Measurements from ENCODE around the gene AKAP12.

AKAP12 gene

DNA sequence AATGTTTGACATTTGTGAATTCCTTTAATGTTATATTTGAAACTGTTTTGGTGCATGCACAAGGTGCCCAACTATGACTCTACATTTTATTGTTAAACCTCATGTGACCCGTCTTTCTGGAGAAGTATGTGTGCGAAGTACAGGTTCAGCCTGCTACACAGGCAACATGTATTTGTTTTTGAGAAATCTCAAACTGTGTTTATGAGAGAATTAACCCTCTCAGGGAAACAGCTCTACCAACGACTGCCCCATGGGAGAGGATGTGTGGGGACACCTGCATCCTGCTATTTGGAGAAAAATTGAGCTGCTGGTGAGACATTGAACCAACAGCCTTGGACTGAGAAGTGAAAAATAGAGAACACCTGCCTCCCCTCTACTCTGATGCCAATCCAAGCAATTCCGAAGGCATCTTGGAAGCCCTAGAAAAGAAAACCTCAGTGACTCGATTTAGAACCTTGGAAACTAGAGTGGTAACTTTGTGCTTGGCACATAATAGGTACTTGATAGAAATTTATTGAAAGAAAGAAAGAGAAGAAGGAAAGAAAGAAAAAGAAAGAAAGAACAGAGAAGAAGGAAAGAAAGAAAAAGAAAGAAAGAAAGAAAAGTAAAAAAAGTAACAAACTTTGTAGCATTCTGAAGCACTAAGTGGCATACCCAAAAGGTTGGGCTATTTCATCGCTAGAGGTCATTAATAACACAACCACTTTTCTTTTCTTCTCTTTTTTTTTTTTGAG, 2.9 kb upstream of the AKAP12 start:
- no peak for DNase-seq

DNA sequence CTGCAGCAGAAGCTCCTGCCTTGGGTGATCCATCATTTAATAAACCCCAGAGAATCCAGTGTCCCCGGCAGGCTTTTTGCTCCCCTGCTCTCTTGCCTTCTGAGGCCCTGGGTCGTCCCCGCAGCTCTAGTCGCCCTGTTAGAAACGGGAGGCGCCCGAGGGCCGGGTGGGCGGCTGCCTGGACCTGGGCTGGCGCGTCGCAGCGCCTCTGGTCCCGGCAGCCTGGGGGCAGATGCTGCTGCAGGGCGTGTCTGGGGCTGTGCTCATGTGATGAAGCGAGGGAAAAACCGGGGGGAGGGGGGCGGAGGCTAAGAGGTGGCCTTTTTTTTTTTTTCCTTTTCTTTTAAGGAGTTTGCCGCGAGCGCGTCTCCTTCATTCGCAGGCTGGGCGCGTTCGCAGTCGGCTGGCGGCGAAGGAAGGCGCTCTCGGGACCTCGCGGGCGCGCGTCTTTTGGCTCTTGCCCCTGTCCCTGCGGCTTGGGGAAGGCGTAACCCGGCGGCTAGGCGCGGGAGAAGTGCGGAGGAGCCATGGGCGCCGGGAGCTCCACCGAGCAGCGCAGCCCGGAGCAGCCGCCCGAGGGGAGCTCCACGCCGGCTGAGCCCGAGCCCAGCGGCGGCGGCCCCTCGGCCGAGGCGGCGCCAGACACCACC, 394 bp downstream of the AKAP12 start:
- DNase-seq: peak; percentile 77

DNA sequence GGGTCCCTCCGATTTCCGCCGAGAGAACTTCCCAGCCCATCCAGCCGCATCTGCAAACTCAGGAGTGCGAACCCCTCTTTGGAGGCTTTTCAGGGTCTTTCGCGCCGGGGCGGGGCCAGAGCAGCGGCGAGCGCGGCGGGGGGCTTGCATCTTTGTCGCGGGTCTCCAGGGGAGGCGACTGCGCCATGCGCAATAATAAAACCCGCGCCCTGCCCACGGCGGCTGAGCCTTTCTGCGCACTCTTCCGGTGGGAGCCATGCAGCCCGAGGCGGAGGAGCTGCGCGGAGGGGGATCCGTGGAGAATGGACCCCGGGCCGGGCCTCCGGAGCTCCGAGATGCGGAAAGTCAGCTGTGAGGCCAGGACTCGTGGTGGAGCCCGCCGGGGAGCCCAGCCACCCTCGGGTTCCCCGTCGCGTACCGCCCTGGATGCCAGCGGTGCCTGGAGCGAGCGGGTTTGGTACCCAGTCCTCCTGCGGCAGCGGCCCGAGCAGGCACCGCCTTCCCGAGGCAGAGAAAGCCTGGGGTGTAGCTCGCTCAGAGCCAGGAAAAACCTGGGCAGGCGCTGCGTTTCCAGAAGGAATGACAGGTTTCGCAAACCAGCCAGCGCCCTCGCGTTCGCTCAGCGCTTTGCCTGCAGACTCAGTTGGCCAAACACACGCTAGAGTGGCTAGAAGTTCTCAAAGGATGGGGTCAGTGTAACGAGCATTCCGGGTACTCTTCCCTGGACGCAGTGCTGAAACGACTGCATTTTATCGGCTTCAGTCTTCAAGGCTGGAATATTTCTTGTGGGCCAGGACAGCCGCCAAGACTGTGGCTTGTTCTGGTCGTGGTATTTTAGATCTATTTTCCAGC, 1.2 kb downstream of the AKAP12 start:
- DNase-seq: peak; percentile 58

DNA sequence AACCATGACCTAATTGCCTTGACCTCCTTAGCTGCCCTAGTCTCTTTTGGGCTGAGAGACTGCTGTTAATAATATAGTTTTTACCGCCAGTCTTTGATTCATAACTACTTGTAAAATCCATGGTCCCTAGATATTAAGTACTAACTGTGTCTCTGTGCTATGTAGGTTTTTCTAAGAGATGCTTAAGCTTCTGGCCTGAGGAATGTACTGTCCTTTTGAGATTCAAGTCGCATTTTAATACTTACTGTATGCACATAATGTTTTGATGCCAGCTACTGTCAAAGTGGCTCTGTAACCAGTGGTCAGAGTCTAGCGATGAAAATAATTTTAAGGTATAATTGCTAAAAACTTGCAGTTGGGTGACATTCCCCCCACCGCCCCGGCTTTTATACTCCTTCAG, 2.1 kb downstream of the AKAP12 start:
- no peak for DNase-seq

DNA sequence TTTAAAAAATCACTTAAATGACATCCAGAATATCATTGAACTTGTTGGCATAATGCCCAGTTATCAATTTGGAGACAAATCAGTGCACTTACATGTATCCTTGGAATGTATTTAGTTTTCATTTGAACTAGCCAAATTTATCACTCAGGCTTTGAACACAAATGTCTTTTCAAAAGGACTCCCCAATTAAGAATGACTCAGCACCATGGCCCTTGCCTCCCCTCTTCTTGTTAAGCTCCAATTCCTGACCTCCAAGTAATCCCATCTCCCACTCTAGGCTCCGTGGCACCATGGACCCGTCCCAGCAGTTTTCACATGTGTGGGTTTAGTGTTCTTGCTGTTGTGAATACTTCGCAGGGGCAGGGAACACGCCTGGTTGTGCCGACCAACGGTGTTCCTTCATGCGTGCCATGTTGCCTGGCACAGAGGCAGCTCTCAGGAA, 2.7 kb downstream of the AKAP12 start:
- DNase-seq: no peak

DNA sequence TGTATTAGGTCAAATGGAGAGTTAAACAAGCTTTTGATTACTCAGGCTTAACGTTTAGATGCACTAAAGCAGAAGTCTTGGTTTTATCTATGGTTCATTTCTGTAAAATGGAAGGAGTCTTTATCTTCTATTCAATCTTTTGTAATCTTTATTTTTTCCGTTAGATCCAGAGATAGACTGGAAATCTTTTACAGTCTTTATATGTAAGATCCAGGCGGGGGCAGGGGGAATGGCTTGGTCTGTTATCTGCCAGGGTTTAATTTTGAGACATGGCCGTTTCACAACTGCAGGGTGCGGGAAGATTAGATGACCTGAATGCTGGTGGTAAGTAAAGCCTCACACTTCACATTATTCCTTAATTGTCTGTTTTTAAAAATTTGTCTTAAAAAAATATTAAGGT, 3.7 kb downstream of the AKAP12 start:
- DNase-seq: no peak

DNA sequence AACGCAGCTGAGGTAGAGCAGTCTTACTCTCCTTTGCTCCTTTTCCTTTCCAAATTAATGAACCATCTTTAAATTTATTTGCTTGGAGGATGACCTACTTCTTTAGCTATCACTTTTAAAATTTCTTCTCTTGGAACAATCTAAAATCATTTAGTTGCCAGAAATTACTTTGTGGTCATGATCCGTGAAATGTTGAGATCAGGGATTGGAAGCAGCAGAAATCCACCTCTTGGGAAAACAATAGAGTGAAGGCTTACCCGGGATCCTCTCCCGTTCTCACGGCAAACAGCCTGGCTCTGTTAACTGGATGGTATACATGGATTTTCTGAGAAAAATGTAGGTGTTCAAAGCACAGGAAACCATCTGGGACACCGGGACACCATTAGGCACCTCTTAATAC, 7.7 kb downstream of the AKAP12 start:
- no peak for DNase-seq

DNA sequence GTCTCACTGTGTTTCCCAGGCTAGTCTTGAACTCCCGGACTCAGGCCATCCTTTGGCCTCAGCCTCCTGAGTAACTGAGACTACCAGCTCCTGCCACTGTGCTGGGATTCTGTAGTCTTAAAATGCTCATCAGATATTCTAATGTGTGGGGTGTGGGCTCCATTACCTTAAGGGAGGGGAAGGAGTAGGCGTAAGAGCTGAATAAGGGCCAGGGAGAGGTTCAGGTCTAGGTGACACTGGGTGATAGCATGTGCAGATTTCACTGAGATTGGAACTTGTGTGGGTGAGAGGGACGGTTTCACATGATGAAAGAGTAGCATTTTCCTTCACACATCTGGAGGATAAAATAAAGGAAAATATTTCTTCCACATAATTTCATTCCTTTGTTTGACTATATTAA, 8.5 kb downstream of the AKAP12 start:
- DNase-seq: no peak

DNA sequence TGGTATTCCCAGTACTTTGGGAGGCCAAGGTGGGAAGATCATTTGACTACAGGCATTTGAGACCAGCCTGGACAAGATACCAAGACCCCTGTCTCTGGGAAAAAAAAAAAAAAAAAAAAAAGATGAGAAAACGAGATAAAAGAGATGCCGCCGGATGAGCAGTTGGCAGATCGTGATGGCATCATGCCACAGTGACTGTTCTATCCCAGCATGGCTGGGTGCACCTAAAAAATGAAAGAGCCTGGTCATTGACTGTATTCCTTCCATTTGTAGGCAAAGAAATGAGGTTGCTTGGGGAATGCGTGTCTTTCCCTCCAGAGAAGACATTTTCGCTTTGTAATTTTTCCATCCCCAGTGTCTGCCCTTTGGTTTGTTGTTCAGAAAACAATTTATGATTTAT, 12.9 kb downstream of the AKAP12 start:
- no peak for DNase-seq

DNA sequence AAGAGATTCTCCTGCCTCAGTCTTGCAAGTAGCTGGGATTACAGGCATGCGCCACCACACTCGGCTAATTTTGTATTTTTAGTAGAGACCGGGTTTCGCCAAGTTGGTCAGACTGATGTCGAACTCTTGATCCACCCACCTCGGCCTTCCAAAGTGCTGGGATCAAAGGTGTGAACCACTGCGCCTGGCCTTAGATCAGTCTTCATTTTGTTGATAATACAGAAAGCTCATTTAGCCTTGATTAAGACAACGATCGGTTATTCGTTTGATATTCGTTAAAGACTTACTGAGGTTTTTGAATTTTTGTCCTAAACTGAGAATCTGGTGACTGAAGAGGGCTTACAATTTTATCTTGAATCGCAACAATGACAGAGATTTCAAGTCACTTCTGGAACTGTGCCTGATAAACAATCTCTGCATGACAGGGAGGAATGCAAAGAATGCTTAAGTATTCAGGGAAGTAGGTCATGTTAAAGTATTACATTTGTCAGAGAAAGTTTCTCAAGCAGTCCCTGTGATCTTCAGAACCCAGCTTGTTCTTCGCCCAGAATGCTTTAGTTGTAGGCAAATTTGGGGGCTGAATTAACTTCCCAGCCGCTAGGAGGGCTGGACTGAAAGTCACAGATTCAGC, 14.8 kb downstream of the AKAP12 start:
- DNase-seq: no peak

DNA sequence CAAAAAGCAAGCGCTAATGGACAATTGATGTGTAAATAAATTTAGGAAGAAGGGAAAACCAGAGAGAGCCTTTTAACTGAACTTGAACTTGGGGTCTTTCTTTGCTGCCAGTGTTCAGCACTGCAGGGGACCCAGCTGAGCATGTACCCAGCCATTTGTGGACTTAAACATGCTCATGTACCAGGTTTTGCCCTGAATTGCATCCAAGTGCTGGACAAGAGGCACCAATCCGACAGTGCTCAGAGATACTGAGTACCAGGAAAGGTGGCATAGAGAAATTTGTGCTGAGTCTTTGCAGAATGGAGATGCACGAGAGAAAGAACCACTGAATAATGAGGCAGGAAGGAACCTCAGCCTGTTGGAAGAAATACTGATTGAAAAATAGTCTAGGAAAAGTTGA, 16.0 kb downstream of the AKAP12 start:
- no peak for DNase-seq

DNA sequence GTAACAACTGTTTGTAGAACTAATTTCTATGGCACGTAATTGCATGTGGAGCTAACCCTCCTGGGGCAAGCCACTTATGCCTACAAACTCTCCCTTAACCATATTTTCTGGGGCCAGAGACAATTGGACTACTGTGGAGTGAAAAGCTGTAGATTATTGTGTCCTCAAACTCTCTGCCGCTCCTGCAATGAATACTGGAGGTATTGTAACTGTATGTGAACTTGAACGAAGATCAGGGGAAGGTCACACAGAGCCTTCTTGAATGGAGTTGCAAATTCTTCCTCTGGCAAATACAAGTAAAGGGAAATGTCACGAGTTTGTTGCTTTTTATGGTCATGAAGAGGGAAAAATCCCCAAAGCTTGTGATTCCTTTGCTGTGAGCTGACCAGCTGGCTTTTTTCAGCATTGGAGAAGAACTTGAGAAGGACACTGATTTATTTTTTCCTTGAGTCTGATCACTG, 18.2 kb downstream of the AKAP12 start:
- DNase-seq: no peak

DNA sequence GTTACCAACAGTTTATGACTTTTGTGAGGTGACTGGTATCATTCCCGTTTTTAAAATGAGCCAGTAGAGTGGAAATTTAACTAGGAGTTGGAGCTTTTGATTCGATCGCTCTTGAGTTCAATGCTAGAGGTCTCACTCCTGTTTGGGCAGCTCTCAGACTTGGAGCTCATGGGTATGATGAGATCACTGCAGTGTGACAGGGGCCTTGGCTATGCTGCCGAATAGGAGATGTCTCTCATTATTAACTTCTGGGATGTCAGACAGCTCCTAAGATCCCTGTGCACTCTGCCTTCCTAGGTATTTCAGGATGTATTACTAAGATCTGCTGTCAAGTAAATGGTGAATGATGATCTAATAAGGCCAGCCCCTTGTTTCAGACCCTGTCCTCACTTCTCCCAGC, 20.4 kb downstream of the AKAP12 start:
- no peak for DNase-seq

DNA sequence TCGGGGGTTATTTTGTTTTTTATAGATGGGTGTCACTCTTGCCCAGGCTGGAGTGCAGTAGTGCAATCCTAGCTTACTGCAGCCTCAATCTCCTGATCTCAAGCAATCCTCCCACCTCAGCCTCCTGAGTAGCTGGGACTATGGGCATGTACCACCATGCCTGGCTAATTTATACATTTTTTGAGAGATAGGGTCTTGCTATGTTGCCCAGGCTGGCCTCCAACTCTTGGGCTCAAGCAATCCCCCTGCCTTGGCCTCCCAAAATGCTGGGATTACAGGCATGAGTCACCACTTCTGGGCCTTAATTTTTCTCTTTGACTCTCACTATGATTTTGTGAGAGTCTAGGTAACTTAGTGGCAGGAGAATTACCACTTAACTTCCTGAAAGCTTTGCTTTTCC, 23.3 kb downstream of the AKAP12 start:
- no peak for DNase-seq

DNA sequence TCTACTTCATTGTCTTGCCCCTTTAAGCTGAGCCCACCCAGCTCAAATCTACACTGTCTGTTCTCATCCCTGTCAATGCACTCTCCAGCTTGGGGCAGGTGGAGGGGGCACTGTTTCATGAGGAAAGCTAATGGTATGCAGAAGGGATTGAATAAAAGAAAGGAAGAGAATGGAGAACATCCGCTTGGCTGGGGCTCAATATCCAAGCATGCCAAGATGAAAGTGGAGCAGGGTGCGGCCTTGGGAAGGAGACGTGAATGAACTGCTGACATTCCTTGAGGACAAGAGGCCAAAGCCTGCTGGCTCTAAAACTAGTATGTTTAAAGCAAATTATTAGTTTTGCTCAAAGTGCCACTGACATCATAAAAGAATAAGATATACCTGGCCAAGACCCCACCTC, 24.2 kb downstream of the AKAP12 start:
- no peak for DNase-seq

DNA sequence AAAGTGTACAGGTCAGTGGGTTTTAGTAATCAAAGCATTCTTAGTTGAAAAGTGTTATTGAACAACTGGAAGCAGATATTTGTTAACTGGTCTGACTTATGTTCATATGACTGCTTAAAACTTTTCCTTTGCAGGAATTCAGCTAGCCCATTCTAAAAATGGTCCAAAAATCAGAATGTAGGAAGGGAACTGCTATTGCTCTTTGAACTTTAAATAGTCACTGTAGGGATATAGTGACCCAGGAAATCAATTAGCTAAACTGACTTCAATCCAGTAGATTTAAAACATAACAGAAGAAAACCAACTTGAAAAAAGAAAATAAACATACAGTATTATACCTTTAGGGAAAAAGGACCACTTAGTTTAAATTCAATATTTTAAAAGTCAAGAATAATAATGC, 25.5 kb downstream of the AKAP12 start:
- no peak for DNase-seq

DNA sequence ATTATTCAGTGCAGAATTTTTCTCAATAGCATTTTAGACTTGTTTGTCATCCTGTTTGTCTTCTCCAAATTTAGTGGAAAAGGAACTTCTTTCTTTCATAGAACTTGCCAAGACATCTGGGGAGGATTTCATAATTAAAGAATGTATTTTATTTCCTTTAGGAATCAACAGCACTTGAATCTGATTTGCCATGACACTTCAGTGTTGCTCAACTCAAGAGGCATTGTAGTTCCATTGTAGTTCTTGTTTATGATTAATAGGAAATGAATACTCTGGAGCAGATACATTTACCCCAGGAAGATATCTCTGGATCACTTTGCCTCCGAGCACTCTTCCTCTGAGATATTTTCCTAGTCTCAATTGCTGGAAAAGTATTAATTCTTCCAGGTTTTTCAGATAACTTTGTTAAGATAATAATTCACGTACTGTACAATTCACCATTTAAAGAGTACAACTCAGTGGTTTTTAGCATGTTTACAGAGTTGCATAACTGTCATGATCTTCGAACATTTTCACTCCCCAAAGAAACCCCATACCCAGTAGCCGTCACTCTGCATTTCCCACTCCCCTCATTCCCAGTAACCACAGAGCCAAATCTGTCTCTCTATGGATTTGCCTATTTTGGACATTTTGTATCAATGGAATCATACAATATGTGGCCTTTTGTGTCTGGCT, 29.7 kb downstream of the AKAP12 start:
- DNase-seq: no peak

DNA sequence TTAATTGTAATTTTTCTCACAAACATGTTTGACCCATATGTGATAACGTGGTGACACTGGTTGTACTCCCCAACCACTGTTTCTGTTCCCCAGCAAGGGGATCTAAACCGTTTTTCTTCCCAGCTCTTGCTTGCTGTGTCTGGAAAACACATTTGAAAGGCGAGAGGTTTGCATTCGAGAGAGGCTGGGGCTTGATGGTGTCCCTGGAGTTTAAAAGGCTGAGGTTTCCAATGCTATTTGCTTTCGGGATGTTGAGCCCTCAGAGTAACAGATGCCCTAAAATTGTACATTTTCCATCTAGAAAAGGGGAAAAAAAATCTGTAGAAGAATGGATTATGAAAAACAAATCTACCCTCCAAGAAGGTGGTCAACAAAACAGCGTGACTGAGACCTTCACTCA, 35.4 kb downstream of the AKAP12 start:
- no peak for DNase-seq

DNA sequence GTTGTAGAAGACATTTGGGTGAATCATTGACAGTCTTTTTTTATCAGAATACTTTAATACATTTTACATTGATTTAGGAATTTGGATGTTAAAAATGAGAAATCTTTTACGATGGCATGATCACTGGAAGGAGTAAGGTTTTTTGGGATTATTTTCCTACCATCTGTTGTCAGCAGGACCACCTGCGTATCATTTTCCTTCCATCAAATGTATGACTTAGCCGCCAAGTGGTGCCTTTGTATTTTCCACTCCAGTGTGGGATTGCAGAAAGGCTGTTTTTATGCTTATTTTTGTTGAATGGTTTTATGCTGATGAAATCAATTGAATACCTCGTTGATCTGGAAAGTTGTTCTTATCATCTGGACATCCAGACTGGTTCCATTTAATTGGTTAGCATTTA, 35.8 kb downstream of the AKAP12 start:
- DNase-seq: no peak

DNA sequence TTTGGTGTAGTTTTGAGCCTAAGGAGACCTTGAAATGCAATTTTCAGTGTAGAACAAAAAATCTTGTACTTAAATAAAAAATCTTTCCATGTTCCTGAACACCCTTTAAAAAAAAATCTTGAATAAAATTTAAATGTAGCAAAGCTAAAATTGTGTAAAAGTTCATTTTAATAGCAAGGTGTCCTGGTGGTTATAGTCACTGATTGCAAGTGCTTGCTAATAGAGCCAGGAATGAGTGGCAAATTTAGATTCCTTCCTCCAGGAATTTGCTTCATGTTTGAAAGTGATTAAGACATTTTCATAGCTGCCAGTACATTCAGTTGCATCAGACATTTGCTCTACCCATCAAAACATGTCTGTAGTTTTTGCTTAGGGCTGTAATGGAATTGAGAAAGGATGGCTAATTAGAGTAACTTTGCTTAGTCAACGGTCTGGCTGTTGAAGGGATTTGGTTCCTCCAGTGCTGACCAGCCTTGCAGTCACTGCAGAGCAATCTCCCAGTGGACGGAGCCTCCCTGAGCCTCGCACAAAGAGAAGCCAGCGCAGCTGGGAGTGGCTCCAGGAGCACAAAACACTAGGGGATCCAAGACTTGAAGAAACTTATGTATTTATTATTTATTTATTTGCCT, 36.5 kb downstream of the AKAP12 start:
- DNase-seq: no peak

DNA sequence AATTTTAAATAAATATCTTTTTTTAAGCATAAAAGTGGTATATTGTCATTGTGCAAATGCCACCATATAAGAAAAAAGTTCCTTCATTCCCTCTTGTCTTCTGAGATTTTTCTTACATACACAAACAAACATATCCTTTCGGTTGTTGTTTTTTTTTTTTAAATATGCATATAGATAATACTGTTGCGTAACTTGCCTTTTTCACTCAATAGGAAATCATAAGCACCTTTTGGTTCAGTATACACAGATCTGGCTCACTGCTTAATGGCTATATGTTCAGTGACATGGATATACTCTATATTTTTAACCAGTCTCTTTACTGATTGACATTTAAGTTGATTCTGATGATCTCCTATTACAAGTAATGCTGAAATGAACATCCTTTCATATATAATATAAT, 40.1 kb downstream of the AKAP12 start:
- DNase-seq: no peak

DNA sequence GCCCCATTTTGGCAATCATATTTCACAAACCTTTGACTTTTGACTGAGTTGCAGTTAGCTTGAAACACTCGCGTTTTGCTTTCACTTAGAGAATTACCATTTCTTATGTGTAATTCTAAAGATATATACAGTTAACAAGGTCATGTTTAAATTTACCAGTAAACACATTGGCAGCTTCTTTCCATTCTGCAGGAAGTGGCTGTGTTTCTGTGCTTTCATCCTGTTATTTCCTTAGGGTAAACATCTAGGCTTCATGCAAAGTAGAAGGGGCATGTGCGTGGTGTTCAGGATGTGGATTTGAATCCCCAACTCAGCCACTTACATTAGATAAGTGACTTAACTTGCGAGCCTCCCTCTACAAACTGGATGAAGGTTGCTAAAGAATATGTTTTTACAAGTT, 41.1 kb downstream of the AKAP12 start:
- DNase-seq: no peak
